HG03060 (cell line): ENCODE results near the gene FGF12.

Experiments
- ATAC-seq: cut with Tn5 transposase; IDR thresholded peaks from one replicate; pipeline ENCODE4 v1.9.1; 2021; ENCODE audit warnings: low read depth, moderate number of reproducible peaks; ENCODE audit not compliant: unreplicated experiment

The FGF12 gene

GRCh38 chr3:192277477-192277876, 449.9 kb downstream of the FGF12 start:
- no peak for ATAC-seq

- ATAC-seq = no peak
Observed at GRCh38 chr3:192275741-192276355, 451.5 kb downstream of the FGF12 start.

- ATAC-seq = no peak
Observed at GRCh38 chr3:192273697-192274010, 453.7 kb downstream of the FGF12 start.

GRCh38 chr3:192273001-192273696, 454.2 kb downstream of the FGF12 start:
- no peak for ATAC-seq

- ATAC-seq = no peak
Observed at GRCh38 chr3:192262001-192262400, 465.3 kb downstream of the FGF12 start.

- no peak for ATAC-seq
Observed at GRCh38 chr3:192261135-192261534, 466.2 kb downstream of the FGF12 start.

- ATAC-seq = no peak
Observed at GRCh38 chr3:192260116-192261010, 467.0 kb downstream of the FGF12 start.

GRCh38 chr3:192259661-192260060, 467.7 kb downstream of the FGF12 start:
- ATAC-seq = no peak

GRCh38 chr3:192258721-192259120, 468.6 kb downstream of the FGF12 start:
- ATAC-seq = no peak

- ATAC-seq = no peak
Observed at GRCh38 chr3:192255839-192256238, 471.5 kb downstream of the FGF12 start.

GRCh38 chr3:192253138-192253887, 474.0 kb downstream of the FGF12 start:
- ATAC-seq = no peak

- no peak for ATAC-seq
Observed at GRCh38 chr3:192249516-192249915, 477.8 kb downstream of the FGF12 start.

- ATAC-seq = no peak
Observed at GRCh38 chr3:192246847-192247559, 480.3 kb downstream of the FGF12 start.

- no peak for ATAC-seq
Observed at GRCh38 chr3:192244591-192244990, 482.8 kb downstream of the FGF12 start.

- ATAC-seq = no peak
Observed at GRCh38 chr3:192239956-192240355, 487.4 kb downstream of the FGF12 start.

- ATAC-seq = no peak
Observed at GRCh38 chr3:192237992-192238608, 489.2 kb downstream of the FGF12 start.

GRCh38 chr3:192229866-192230265, 497.5 kb downstream of the FGF12 start:
- no peak for ATAC-seq

- ATAC-seq = no peak
Observed at GRCh38 chr3:192224634-192225155, 502.6 kb downstream of the FGF12 start.

- no peak for ATAC-seq
Observed at GRCh38 chr3:192223815-192224214, 503.5 kb downstream of the FGF12 start.
